GM21529 (cell line): Measurements from ENCODE around the gene USP9Y.

Experiments
- ATAC-seq: cut with Tn5 transposase; IDR thresholded peaks from one replicate; pipeline ENCODE4 v1.9.1; 2021; ENCODE audit not compliant: unreplicated experiment

The USP9Y gene

GRCh38 chrY:12756021-12756420 lies 55.0 kb downstream of the USP9Y start:
- no peak for ATAC-seq

DNA sequence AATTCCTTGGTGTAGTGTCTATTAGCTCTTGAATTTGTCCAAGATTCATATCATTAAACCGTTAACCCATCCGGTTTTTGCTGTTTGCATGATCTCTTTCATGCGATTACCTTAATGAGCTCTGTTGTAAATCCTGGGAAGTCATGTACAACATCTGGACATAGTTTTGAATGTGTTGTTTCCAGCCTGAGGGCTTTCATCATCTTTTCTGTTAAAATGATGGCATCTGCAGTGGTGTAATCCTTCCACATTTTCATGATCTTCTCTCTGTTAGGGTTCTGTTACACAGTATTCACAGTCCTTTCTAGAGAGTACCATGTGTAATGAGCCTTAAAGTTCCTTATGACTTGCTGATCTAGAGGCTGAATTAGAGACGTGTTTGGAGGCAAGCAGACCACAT lies 64.9 kb downstream of the USP9Y start:
- ATAC-seq: no peak

DNA sequence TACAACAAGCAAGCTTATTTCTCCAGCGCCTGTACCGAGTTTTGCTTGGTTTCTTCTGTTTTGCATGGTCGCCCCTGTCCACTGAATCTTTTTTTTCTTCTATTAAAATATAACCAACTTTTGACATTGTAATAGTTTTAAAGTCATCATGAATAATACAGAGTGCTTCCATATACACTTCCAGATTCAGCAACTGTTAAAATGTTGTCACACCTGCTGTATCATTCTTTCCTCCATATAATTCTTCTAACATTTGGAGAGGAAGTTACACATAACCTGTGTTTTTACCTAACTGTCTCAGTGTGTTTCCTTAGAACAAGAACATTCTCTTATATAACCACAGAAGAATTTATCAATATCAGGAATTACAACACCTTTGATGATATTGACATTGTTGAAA lies 83.5 kb downstream of the USP9Y start:
- no peak for ATAC-seq

- no peak for ATAC-seq
Observed at GRCh38 chrY:12793999-12794398, 93.0 kb downstream of the USP9Y start.

GRCh38 chrY:12808046-12808445 lies 107.0 kb downstream of the USP9Y start:
- ATAC-seq: no peak

DNA sequence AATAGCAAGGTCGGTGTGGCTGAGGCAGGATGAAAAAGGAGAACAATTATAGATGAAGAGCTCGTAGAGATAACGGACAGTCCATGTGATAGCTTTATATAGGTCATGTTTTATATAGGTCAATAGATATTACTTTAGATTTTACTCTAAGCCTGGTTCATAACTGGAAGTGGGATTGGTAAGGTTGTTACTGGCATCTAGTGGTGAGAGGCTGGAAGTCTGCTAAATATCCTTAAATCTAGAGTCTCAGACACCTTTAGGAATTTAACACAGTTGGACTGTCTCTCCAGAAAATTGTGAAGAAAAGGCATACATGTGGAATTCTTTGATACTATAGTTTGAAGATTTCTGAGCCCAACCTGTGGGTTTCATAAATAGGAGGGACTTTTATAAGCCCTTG lies 108.0 kb downstream of the USP9Y start:
- no peak for ATAC-seq

- ATAC-seq: no peak
Observed at GRCh38 chrY:12823408-12823807, 122.4 kb downstream of the USP9Y start.

DNA sequence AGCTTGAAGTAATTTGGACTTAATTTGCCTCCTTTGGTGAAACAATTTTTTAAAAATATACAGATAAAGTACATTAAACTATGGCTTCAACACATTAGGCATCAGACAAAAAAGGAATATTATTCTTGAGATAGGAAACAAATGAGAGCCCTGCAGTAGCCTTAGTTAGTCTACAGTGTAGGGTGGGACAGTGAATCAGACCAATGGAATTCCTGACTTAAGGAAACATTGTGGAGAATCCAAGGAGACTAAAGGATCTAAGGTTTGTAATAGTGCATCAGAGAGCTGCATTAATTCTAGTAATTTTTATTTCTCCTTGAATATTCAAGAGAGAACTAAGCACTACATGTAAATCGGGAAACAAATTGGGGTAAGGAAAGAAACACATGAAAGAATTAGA lies 125.8 kb downstream of the USP9Y start:
- ATAC-seq: no peak

DNA sequence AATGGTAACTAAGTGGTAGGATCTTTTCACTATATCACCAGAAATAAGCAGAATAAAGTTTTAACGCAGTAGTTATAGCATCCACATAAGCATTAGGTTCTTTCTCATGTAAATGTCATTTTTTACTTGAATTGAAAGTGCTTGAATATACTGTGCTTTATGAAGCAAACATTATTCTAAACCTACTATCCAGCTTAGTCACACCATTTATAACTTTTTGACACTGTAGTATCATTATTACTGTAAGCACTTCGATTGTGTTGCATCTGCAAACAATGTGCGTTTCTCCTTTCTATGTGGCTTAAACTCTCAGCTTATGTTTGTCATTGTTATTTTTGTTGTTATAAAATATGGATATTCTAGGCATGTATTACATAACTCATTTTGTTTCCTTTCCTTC lies 132.3 kb downstream of the USP9Y start:
- no peak for ATAC-seq

DNA sequence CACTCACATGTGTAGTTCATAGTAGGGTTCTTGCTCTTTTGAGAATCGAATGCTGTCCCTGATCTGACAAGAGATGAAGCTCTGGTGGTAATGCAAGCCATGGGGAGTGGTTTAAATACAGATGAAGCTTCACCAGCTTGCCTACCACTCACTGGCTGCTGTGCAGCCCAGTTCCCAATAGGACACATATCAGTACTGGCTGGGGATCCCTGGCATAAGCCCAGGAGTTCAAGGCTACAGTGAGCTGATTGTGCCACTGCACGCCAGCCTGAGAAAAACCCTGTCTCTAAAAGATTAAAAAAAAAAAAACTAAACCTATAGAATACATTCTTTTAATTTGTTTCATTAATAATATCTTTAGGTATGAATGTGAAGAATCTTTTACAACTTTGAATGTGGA lies 136.5 kb downstream of the USP9Y start:
- no peak for ATAC-seq

DNA sequence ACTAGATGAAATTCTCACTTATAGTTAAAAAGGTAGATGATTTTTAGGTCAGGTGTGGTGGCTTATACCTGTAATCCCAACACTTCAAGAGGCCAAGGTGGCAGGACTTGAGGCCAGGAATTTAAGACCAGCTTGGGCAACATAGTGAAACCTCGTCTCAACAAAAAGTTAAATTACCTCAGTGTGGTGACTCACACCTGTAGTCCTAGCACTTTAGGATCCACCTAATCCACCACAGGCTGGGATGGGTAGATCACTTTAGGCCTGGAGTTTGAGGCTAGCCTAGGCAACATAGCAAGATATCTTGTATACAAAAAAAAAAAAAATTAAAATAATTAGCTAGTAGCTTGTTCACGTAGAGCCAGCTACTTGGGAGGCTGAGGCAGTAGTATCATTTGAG lies 140.3 kb downstream of the USP9Y start:
- no peak for ATAC-seq

GRCh38 chrY:12846793-12847192 lies 145.8 kb downstream of the USP9Y start:
- ATAC-seq: no peak

- no peak for ATAC-seq
Observed at GRCh38 chrY:12855791-12856275, 154.8 kb downstream of the USP9Y start.

- no peak for ATAC-seq
Observed at GRCh38 chrY:12867960-12868359, 166.9 kb downstream of the USP9Y start.

DNA sequence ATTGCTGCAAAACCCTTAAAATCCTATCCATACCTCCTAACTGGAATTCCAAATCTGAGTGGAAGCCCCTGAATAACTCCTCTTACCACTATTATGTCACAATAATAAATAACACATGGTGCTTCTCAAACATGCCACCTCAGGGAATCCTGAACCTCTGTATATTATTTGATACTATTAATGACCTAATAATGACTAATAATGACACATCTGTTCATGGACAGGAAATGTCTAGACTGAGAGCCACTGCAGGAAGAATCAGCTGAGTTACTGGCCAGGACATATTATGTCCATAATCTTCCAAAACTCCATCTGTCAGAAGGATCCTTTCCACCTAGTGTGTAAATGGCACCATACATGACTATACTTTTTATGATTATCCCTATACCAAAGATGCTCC lies 195.9 kb downstream of the USP9Y start:
- ATAC-seq: no peak

DNA sequence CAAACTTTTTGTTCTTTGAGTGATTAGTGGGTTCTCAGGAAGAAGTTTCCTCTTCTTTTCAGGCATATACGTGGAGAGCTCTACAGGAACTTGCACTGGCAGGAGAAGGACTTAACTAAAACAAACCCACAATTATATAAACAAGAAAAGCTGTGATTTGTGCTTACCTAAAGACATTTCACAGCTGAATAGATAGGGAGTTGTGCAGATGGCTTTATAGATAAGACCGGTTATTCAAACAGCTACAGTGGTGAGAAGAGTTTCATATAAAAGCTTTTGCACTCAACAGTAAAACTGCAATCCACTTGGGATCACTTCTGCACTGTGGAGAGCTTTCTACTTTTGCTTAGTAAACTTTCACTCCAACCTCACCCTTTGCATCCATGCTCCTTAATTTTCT lies 197.6 kb downstream of the USP9Y start:
- ATAC-seq: no peak

DNA sequence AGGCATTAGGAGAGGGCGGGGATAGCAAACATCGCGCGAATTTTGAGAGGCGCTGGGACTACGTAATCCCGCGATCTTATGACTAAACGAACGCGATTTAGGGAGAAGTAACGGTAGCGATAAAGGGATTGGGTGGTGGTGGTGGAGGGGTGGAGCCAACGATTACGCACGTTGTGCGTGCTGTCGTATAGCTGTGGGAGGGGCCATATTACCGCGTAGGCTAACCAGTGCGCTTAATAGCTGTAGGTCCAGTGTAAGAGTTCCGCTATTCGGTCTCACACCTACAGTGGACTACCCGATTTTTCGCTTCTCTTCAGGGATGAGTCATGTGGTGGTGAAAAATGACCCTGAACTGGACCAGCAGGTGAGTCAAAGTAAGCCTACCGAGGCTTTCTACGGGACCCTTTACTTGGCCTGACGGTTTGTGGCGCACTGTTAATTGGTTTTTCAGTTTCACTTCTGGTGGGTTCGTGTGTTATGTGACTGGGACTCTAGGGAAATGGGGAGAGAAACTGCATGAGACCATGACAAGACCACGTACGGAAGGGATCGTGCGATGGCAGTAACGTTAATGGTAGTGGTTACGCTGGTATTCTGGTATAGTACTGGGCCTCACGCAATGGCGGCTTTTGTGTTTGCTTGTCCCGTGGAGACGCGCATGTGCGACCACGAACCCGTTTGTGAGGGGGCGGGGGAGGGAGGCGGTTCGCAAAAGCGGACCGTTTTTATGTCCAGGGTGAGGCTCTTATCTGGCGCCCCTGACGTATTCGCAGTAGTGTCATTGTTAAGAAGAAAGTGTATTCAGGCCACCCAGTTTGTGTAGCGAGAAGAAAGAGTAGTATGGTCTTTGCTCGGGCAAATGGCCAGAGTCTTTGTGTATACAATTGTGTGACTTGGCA lies 203.8 kb downstream of the USP9Y start, which contains the start of gene DDX3Y:
Gene DDX3Y, plus strand, starts transcription at position 251 of the 899 bp plus-strand sequence. Its CDS starts 69 bp downstream, at position 320.
- no peak for ATAC-seq

DNA sequence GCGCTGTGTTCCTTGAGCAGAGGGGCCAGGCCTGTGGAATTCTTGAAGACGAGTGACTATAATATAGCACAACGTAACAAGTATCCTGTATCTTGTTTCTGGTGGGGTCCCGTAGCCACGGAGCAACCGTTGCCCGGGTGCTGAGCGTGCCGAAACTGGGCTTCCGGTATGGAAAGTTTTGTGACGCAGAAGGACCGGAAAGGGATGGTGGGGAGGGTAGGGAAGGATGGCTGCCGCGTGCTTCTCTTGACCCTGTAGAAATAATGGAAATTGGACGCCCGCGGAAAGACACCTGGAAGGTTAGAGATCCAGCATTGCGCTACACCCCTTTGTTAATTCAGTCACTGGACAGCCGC lies 204.5 kb downstream of the USP9Y start:
- no peak for ATAC-seq

DNA sequence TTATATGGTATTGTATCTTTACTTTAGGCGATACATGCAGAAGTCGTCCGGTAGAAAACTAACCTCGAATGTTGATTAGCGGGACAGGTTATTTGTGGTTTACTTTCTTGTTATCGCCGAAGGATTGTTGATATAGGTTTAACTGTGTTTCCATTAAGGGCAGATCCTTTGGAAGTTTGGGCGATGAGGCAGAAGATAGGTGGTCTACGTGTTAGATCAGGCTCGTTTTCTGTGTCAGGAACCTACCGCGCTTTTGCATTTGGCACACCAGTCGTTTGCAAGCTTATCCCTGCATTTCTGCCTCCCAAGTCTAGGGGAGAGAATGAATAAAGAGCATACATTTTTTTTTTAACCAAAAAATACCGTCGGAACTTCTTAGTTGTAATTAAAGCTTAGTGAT lies 204.9 kb downstream of the USP9Y start:
- ATAC-seq: no peak
